GM12892 (cell line): ENCODE data around the gene LRRTM4.
"Not testable (repeated sequence)": the region's sequence is repeated elsewhere in the genome, so short reads cannot be mapped to it uniquely, and the experiment has no call there.

ENCODE experiments used
- DNase-seq: peaks from one replicate; pipeline ENCODE4 v3.0.0; 2011; ENCODE audit not compliant: insufficient read length
- FAIRE-seq: peaks from 2 replicates; lab custom pipeline; 2011; peaks lifted over from hg19 to GRCh38; lab: Jason Lieb, UNC
- POLR2A ChIP-seq: IDR thresholded peaks from 2 replicates; pipeline ENCODE4 v1.6.1; 2011; ENCODE audit warnings: low read depth, low read length, control low read depth
- POLR2AphosphoS5 ChIP-seq: IDR thresholded peaks from 2 replicates; pipeline ENCODE4 v1.6.1; 2011; ENCODE audit warnings: low read depth, low read length, control low read depth
- TAF1 ChIP-seq: IDR thresholded peaks from 2 replicates; pipeline ENCODE4 v1.6.1; 2011; ENCODE audit warnings: low read depth, mild to moderate bottlenecking, control low read depth, low read length, borderline replicate concordance

LRRTM4 gene

DNA sequence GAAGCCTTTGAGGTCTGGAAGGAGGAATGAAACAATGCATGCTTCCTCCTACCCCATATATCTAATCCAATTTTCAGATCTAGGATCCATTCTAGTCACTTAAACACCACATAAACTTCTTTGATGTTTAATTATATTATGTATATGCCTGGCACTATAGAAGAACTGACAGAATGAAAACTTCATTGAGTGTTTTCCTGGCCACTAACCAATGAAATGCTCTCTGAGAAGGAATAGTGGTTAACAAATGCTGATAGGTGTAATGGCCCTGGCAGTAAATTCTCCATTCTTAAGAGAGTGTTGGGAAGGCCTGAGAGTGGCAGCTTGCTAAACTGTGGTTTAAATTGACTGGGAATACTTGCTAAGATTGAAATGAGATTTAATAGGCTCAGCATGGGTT, 710.0 kb downstream of the LRRTM4 start:
- no peak for TF ChIP-seq POLR2A
- FAIRE-seq = no peak
- no peak for DNase-seq

DNA sequence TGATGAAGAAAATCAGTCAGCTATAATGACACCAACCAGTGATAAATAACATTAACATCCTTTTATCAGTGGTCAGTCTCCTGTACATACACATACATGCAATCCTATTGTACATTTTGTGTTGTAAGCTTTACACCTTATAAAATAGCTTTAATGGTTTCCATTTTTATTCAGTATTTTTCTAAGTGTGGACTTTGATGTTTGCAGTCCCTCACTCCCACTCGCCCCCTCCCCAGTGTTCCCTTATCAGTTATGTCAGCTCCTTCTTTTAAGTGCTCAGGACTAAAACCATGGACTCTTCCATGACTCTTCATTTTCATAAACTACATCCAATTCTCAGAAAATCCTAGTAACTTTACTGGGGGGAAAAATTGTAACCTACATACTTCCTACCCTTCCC, 713.0 kb downstream of the LRRTM4 start:
- no peak for FAIRE-seq

DNA sequence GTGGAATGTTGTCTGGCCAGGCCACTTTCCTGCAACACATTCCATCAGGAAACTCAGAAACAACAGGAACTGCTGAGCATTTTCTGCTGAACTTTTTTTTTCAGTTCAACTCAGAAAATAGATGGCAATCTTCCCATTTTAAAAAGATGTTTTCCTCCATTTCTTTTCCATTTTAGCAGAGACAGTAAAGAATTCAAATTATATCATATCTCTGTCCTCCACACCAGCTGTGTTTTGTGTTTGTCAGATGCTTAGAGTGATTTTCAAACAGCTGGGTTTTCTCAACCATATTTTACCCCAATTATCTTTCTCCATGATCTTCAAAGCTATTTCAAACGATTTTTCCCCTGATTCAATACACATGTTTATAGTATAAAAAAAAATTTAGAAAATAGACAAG, 713.4 kb downstream of the LRRTM4 start:
- FAIRE-seq = no peak
- TF ChIP-seq POLR2AphosphoS5 (no peak), POLR2A (no peak), TAF1 (no peak)
- no peak for DNase-seq

More for the DNA sequence above, 713.0 kb downstream of the LRRTM4 start:
- TF ChIP-seq POLR2AphosphoS5 = no peak
- TF ChIP-seq POLR2A = no peak
- no peak for TF ChIP-seq TAF1
- DNase-seq = no peak

DNA sequence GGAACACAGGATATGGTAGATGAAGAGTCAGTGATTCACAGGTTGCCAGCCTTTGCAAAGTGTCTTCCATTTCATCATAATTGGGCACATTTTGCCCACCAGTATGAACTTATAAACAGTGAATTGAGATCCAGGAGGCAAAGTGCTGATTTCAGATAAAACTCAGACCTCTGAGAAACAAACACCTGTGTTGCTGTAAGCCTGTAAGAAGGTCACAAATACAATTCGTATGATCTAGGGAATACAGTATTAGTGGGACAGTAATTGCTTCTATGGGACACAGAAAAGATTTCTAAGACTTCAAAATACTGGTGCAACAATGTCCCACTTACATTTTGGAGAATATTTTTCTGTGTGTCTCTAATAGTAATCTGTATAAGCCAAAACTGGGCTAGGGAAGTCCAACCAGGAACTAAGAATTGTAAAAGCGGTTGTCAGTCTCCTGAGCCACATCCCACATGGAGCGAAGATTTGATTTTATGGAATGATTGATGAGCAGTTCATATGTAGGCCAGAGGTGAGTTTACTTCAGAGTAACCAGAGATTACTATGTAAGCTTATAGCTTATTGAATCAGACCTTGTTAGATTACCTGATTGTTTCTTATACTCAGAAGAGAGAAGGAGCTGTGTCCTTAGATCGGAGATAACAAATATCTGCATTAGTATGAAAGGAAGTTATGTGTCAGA, 728.4 kb downstream of the LRRTM4 start:
- no peak for TF ChIP-seq POLR2A
- TF ChIP-seq TAF1 = no peak
- TF ChIP-seq POLR2AphosphoS5 = no peak
- no peak for FAIRE-seq
- DNase-seq = no peak

DNA sequence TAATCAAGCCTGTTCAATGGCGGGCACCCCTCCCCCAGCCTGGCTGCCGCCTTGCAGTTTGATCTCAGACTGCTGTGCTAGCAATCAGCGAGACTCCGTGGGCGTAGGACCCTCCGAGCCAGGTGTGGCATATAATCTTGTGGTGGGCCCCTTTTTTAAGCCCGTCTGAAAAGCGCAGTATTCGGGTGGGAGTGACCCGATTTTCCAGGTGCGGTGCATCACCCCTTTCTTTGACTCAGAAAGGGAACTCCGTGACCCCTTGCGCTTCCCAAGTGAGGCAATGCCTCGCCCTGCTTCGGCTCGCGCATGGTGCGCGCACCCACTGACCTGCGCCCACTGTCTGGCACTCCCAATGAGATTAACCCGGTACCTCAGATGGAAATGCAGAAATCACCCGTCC, 740.9 kb downstream of the LRRTM4 start:
- not testable (repeated sequence) for DNase-seq, FAIRE-seq

DNA sequence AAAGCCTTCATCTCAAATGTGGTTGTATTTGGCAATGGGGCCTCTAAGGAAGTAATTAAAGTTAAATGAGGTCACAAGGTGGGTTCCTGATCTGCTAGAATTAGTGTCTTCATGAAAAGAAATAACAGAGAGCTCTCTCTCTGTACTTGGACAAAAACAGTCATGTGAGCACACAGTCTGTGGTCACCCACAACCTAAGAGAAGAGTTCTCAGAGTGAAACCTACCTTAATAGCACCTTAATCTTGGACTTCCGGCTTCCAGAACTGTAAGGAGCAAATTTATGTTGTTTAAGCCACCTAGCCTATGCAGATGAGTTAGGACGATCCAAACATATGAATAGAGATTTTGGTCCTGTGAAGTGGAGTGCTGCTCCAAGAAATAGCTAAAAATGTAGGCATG, 758.9 kb downstream of the LRRTM4 start:
- FAIRE-seq = no peak
- TF ChIP-seq POLR2A (no peak), POLR2AphosphoS5 (no peak), TAF1 (no peak)
- no peak for DNase-seq

DNA sequence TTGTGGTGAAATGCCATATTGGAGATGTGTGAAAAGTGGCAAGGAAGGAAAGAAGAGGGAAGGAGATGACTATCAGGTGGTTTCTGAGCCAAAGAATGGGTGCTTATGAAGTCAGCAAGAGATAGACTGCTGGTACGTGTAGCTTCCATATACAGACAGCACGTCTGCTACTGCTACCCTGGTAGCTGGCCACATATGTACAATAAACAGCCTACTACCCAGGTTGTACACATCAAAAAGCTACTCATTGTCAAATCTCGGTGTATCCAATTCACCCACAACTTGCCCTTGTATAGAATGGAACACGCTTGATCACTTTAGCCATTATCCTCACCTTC, 761.8 kb downstream of the LRRTM4 start:
- TF ChIP-seq POLR2A (no peak), TAF1 (no peak), POLR2AphosphoS5 (no peak)
- FAIRE-seq (no peak), DNase-seq (no peak)

DNA sequence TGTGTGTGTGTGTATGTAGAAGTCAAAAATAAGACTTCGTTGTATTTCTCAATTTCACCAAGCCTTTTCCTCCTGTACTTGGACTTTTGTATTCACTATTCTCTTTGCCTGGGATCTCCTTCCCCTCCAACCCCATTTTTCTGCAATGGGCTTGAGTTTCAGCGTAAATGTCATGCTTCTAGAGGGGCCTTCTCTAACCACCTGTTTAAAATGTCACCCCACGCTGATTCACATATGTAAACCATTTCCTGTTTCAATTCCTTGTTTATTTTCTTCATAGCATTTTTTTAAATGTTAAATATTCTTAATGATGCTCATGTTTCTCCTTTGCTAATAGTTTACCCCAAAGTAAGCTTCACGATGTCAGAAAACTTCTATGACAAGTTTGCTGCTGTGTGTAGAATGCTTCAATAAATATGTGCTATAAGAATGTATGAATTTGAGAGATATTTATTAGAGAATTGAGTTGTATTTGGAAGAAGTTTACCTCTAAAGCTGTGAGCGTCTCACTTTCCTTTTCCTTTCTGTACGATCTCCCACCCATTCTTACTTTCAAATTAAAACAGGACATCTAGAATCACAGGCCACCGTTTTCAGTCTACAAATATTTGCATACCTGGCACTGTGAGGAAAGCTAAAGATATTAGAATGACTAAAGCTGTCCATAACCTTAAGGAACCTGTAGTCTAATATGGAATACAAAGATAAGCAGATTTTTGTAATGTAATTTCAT, 762.4 kb downstream of the LRRTM4 start:
- TF ChIP-seq POLR2AphosphoS5 (no peak), TAF1 (no peak), POLR2A (no peak)
- no peak for DNase-seq
- FAIRE-seq = peak; percentile 60

DNA sequence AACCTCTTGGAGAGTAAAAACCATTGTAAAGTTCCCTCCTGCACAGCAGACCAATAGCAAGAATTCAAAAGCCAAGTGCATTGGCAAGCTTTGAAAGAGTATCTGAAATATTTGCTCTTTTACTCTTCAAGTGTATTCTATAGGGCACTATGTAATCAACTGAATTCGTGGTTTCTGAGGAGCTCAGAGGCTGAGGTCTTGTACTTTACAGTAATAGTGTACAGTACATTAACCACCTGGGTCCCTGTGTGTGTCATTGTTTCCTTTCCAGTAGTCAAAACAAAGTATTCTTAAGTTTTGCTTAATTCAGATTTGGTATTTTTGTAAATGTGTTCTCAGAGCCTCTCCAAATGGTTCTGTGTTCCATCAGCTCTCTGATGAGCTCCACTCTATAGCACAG, 769.7 kb downstream of the LRRTM4 start:
- no peak for FAIRE-seq
- TF ChIP-seq POLR2AphosphoS5 (no peak), TAF1 (no peak), POLR2A (no peak)

DNA sequence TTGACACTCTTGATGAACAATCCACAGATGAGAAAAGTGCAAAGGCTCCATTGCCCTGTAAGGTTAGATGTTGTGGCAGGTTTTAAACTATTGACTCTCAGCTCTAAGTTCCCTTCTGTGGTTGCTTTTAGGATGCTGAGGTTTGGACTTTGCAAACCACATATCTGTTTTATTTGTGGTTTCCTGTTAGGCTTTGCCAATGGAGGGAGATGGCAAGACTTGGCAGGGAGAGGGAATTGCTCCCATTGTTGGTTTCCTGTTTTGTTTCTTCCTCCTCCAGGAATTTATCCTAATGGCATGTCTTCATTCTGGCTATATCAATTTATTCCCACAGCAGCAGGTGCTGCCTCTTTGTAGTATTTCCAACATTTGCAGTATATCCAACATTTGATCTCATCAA, 772.3 kb downstream of the LRRTM4 start:
- TF ChIP-seq POLR2AphosphoS5 (no peak), POLR2A (no peak)
- no peak for DNase-seq
- no peak for FAIRE-seq

More for the DNA sequence above, 769.7 kb downstream of the LRRTM4 start:
- no peak for DNase-seq

DNA sequence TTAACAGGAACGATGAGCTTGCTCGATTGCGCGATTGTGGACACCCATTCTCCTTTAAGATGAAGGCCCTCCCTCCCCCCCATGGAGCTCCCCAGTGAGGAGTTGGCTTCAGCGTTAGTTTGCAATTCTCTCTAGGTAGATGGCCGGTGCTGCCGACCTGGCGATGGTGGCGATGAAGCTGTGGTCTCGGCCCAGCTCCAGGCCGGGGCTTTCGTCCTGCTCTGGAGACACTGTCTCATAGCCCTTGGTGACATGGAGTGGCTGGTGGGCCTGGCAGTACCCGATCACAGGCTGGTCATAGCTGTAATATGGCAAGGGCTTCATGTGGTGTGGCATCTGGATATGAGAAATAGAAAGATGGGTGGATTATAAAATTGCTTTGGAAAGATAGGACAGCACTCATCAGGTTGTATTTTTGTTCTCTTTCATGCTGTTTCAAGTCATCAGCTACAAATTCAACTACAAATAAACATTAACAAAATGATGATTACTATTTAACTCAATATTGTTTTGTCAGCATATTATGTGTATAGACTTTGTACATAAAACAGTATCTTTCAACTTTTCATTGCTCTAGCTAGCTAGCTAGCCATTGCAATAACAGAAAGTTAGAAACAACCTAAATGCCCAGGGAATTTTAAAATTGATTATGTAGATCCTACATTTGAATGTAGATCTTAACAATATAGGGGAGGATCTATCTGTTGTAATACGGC, 773.4 kb downstream of the LRRTM4 start:
- DNase-seq = no peak
- FAIRE-seq = no peak
- TF ChIP-seq POLR2A (no peak), TAF1 (no peak), POLR2AphosphoS5 (no peak)

DNA sequence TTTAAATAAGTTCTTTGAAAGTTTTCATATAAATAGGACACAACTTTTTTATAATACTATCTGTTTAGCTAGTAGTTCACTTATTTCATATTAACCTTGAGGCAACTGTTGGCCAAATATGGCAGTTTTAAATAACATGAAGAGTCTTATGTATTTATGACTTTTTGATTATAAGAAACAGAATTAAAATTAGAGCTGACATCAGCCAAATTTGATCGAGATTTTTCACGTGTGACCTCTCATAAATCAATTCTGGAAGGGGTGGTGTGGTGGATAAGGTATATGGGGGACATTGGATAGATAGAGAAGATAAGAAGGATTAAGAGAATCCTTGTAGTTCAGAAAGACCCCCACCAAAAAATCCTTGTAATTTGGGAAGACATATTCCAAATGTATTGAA, 776.6 kb downstream of the LRRTM4 start:
- no peak for TF ChIP-seq POLR2A
- no peak for TF ChIP-seq TAF1
- no peak for TF ChIP-seq POLR2AphosphoS5
- no peak for FAIRE-seq
- no peak for DNase-seq

DNA sequence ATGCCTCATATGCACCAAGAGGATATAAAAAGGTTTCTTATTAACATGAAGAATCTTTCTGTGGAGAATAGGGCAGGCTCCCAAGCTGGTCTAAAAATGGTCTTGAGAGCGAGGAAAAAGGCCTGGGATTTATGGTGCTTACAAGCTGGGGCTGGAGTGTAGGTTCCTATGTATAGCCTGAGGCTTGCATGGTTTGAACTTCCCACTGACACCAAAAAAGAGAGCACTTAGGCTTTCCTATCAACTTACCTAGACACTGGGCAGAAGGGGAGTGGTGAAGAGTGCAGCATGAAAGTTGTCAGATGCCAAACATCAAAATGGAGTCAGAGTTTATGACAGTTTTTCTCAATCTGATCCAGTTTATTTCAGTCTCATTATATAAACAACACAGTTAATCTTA, 784.6 kb downstream of the LRRTM4 start:
- DNase-seq = no peak
- TF ChIP-seq POLR2A = no peak
- no peak for TF ChIP-seq TAF1
- TF ChIP-seq POLR2AphosphoS5 = no peak
- FAIRE-seq = no peak
